ENCODE results near the gene ALDH3B1. TPM values are rescaled to one million over a fixed set of nuclear protein-coding genes. Genes with fewer than 3 reads are reported as not detected.

Gene ALDH3B1
- polyA plus RNA-seq, 1 donor from 2014 or later = not detected

- Histone ChIP-seq H3F3A (ENCODE audit: insufficient read depth, low read length, poor library complexity, severe bottlenecking) (no peaks in the 10 kb centered on the region), H3K9me2 (ENCODE audit: insufficient read depth, low read length) (no peaks in the 10 kb centered on the region), H2AFZ (ENCODE audit: low read depth, low read length) (no peak overlapping the region), H3K9me3 (ENCODE audit: low read length) (no peaks in the 10 kb centered on the region), H3K36me3 (ENCODE audit: insufficient read depth, low read length) (no peaks in the 10 kb centered on the region), H3K27me3 (ENCODE audit: insufficient read depth, low read depth, low read length) (peaks cover 32% of the 10 kb centered on the region), H3K4me2 (ENCODE audit: low read length) (no peak overlapping the region), H3K9ac (ENCODE audit: low read length) (no peak overlapping the region), H3K79me2 (replicated peaks; ENCODE audit: insufficient read depth, low read length) (no peaks in the 10 kb centered on the region), H4K20me1 (ENCODE audit: insufficient read depth) (no peaks in the 10 kb centered on the region), H3K27ac (ENCODE audit: low read length) (no peak overlapping the region), H3K4me3 (ENCODE audit: low read length) (no peak overlapping the region)
- TF ChIP-seq SMC3 (conservative IDR thresholded peaks at IDR 0.05; ENCODE audit: poor library complexity) = no peak
- no peak for TF ChIP-seq TAF1 (IDR thresholded peaks at IDR 0.05; ENCODE audit: low read depth)
- TF ChIP-seq, protein P1, sequence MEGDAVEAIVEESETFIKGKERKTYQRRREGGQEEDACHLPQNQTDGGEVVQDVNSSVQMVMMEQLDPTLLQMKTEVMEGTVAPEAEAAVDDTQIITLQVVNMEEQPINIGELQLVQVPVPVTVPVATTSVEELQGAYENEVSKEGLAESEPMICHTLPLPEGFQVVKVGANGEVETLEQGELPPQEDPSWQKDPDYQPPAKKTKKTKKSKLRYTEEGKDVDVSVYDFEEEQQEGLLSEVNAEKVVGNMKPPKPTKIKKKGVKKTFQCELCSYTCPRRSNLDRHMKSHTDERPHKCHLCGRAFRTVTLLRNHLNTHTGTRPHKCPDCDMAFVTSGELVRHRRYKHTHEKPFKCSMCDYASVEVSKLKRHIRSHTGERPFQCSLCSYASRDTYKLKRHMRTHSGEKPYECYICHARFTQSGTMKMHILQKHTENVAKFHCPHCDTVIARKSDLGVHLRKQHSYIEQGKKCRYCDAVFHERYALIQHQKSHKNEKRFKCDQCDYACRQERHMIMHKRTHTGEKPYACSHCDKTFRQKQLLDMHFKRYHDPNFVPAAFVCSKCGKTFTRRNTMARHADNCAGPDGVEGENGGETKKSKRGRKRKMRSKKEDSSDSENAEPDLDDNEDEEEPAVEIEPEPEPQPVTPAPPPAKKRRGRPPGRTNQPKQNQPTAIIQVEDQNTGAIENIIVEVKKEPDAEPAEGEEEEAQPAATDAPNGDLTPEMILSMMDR (IDR thresholded peaks at IDR 0.05; ENCODE audit: poor library complexity, severe bottlenecking) = no peak
- TF ChIP-seq EP300 (conservative IDR thresholded peaks at IDR 0.05; ENCODE audit: poor library complexity, severe bottlenecking) = no peak
- TF ChIP-seq POLR2AphosphoS5 (IDR thresholded peaks at IDR 0.05) = no peak
- no peak for TF ChIP-seq MXI1 (conservative IDR thresholded peaks at IDR 0.05; ENCODE audit: poor library complexity, severe bottlenecking)
- TF ChIP-seq RAD21 (conservative IDR thresholded peaks at IDR 0.05) = no peak
- TF ChIP-seq EZH2 (IDR thresholded peaks at IDR 0.05; ENCODE audit: borderline replicate concordance, insufficient read depth, low read length, poor library complexity, severe bottlenecking) = no peak
- TF ChIP-seq, protein P2, sequence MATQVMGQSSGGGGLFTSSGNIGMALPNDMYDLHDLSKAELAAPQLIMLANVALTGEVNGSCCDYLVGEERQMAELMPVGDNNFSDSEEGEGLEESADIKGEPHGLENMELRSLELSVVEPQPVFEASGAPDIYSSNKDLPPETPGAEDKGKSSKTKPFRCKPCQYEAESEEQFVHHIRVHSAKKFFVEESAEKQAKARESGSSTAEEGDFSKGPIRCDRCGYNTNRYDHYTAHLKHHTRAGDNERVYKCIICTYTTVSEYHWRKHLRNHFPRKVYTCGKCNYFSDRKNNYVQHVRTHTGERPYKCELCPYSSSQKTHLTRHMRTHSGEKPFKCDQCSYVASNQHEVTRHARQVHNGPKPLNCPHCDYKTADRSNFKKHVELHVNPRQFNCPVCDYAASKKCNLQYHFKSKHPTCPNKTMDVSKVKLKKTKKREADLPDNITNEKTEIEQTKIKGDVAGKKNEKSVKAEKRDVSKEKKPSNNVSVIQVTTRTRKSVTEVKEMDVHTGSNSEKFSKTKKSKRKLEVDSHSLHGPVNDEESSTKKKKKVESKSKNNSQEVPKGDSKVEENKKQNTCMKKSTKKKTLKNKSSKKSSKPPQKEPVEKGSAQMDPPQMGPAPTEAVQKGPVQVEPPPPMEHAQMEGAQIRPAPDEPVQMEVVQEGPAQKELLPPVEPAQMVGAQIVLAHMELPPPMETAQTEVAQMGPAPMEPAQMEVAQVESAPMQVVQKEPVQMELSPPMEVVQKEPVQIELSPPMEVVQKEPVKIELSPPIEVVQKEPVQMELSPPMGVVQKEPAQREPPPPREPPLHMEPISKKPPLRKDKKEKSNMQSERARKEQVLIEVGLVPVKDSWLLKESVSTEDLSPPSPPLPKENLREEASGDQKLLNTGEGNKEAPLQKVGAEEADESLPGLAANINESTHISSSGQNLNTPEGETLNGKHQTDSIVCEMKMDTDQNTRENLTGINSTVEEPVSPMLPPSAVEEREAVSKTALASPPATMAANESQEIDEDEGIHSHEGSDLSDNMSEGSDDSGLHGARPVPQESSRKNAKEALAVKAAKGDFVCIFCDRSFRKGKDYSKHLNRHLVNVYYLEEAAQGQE (IDR thresholded peaks at IDR 0.05; ENCODE audit: borderline replicate concordance) = no peak
These were observed 3.4 kb upstream of the ALDH3B1 start for GRCh38 chr11:68006606-68007166.

DNA sequence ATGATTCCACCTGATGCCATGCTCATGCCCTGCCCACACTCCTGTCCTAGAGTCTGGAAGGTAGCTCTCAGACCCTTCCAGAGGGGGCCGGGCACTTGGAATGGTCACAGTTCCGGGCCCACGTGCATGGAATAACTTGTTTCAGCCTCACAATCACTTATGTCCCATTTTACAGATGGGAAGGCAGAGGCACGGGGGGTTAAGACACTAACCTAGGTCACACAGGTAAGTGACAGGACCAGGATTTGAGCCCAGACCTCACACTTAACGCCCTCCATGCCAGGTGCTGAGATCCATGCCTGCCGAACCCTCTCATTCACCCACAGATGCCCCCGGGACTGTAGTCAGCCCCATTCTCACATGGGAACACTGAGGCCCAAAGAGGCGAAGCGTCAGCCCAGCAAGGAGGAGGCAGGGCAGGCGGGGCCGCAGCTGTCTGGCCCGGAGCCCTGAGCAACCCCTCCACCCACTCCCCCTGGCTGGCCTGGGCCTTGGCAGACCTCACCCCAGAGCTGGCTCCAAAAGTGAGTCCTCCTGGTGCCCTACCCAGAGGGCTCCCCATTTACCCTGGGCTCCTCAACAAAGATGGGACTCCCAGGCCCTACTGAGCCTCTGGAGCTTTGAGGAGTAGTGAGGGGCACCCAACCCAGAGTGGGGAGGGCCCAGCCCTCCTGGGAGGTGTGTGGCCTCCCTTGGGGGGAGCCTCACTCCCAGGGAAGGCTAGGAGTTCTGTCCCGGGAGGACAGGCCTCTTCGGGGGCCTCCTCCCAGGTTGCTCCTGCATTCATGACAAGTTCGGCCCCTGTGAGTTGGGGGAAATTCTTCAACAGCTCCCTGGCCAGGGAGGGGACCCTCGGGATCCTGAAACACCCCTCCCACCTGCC lies 2.4 kb upstream of the ALDH3B1 start:
- Histone ChIP-seq H2AFZ (ENCODE audit: low read depth, low read length) (no peak overlapping the region), H4K20me1 (ENCODE audit: insufficient read depth) (no peaks in the 10 kb centered on the region), H3K27ac (ENCODE audit: low read length) (no peak overlapping the region), H3K27me3 (ENCODE audit: insufficient read depth, low read depth, low read length) (peaks cover 25% of the 10 kb centered on the region), H3K36me3 (ENCODE audit: insufficient read depth, low read length) (no peaks in the 10 kb centered on the region), H3K9me3 (ENCODE audit: low read length) (no peaks in the 10 kb centered on the region), H3K9me2 (ENCODE audit: insufficient read depth, low read length) (no peaks in the 10 kb centered on the region), H3F3A (ENCODE audit: insufficient read depth, low read length, poor library complexity, severe bottlenecking) (no peaks in the 10 kb centered on the region), H3K4me2 (ENCODE audit: low read length) (no peak overlapping the region), H3K9ac (ENCODE audit: low read length) (no peak overlapping the region), H3K4me3 (ENCODE audit: low read length) (no peak overlapping the region), H3K79me2 (replicated peaks; ENCODE audit: insufficient read depth, low read length) (no peaks in the 10 kb centered on the region)
- TF ChIP-seq, protein P1 (IDR thresholded peaks at IDR 0.05; ENCODE audit: poor library complexity, severe bottlenecking) = no peak
- TF ChIP-seq SMC3 (conservative IDR thresholded peaks at IDR 0.05; ENCODE audit: poor library complexity) (no peak), EZH2 (IDR thresholded peaks at IDR 0.05; ENCODE audit: borderline replicate concordance, insufficient read depth, low read length, poor library complexity, severe bottlenecking) (no peak), EP300 (conservative IDR thresholded peaks at IDR 0.05; ENCODE audit: poor library complexity, severe bottlenecking) (no peak), MXI1 (conservative IDR thresholded peaks at IDR 0.05; ENCODE audit: poor library complexity, severe bottlenecking) (no peak), RAD21 (conservative IDR thresholded peaks at IDR 0.05) (no peak), TAF1 (IDR thresholded peaks at IDR 0.05; ENCODE audit: low read depth) (no peak), POLR2AphosphoS5 (IDR thresholded peaks at IDR 0.05) (no peak)
- TF ChIP-seq, protein P2 (IDR thresholded peaks at IDR 0.05; ENCODE audit: borderline replicate concordance) = no peak
